ENCODE results near the gene ENDOG.

GRCh38 chr9:128798896-128799295 lies 19.4 kb upstream of the ENDOG start:
- TF ChIP-seq YY1 (IDR thresholded peaks at IDR 0.05; ENCODE audit: insufficient read depth, insufficient read length) (no peak), ZNF274 (IDR thresholded peaks at IDR 0.05; ENCODE audit: low read depth, low read length) (no peak), SUZ12 (IDR thresholded peaks at IDR 0.05; ENCODE audit: extremely low read depth, insufficient read depth, insufficient read length) (no peak)
